Activated CD8-positive, alpha-beta T cell treated with anti-CD3 and anti-CD28 coated beads, Interleukin-2, amount 10 ng/mL, durations not matched to agents 7 days and 5 days (primary cell): ENCODE results near the gene TOMM22. TPM values are rescaled to one million over a fixed set of nuclear protein-coding genes. Genes with fewer than 3 reads are reported as not detected.

Source experiments
- ATAC-seq: fragments of 150-1000 bp; cut with Tn5 transposase; one replicate; pipeline ENCODE4 v1.10.0; 2021; ENCODE audit warnings: moderate library complexity
- CTCF ChIA-PET: fragments of 350-600 bp; sonication (Branson Sonifier 250); formaldehyde crosslinking; loops from one replicate; lab custom pipeline; 2021; ENCODE audit warnings: antibody characterized with exemption; lab: Charles Lee
- POLR2A ChIA-PET: fragments of 350-600 bp; sonication (Branson Sonifier 250); formaldehyde crosslinking; loops from one replicate; lab custom pipeline; 2021; ENCODE audit warnings: antibody characterized with exemption; lab: Charles Lee
- DNase-seq: peaks from one replicate; pipeline ENCODE4 v3.0.0-alpha.2; 2020
- H3K27ac Mint-ChIP-seq: one replicate; pipeline ENCODE4 v1.8.0; 2021; ENCODE audit warnings: mild to moderate bottlenecking, mixed read lengths
- H3K27me3 Mint-ChIP-seq: one replicate; pipeline ENCODE4 v1.8.0; 2021; ENCODE audit warnings: low read depth, mixed read lengths
- H3K36me3 Mint-ChIP-seq: one replicate; pipeline ENCODE4 v1.8.0; 2021; ENCODE audit warnings: low read depth, mixed read lengths
- H3K4me1 Mint-ChIP-seq: one replicate; pipeline ENCODE4 v1.8.0; 2021; ENCODE audit warnings: low read depth, mixed read lengths
- H3K4me3 Mint-ChIP-seq: one replicate; pipeline ENCODE4 v1.8.0; 2021; ENCODE audit warnings: mild to moderate bottlenecking, mixed read lengths
- H3K9me3 Mint-ChIP-seq: one replicate; pipeline ENCODE4 v1.8.0; 2022; ENCODE audit warnings: mixed read lengths; ENCODE audit not compliant: insufficient read depth
- total RNA-seq, 2 experiments: library from RNA; stranded (reverse); gene quantifications; one replicate each; pipeline ENCODE4 v1.2.3, GENCODE V29; 2021

The TOMM22 gene
- total RNA-seq, 2 experiments from 2014 or later: 91.3 to 98.7 TPM

- ChIA-PET CTCF (interaction anchor here (0.8 to 1.8 kb wide), 2 partner anchors 25 to 85 kb away, joined by 3 to 9 read pairs; partner anchors contain the start of gene TOMM22), POLR2A (interaction anchor here (0.6 to 2.5 kb wide), 5 partner anchors 25 to 454 kb away, joined by 3 to 21 read pairs (median 3); partner anchors contain the start of genes MAFF and TOMM22)
- ATAC-seq: peak; percentile 84
- Mint-ChIP-seq H3K9me3 (no peaks in the 10 kb centered on the region), H3K36me3 (no peaks in the 10 kb centered on the region), H3K4me1 (peaks cover 19% of the 10 kb centered on the region), H3K27ac (peak within 1 kb of the TSS; percentile 98), H3K4me3 (peak within 1 kb of the TSS; percentile 91), H3K27me3 (no peaks in the 10 kb centered on the region)
- peak; percentile 87 for DNase-seq
These were observed 25.3 kb upstream of the TOMM22 start, which contains the start of the genes CBY1 and FAM227A for GRCh38 chr22:38656256-38657044. CBY1 (plus strand) TSS chr22:38656638; CDS start chr22:38668055, 11,417 bp downstream. FAM227A (minus strand) TSS chr22:38656392; CDS start chr22:38650168, 6,224 bp downstream.

- H3K27ac Mint-ChIP-seq: peak overlapping the region; percentile 98
- peak; percentile 64 for DNase-seq
- H3K27me3 Mint-ChIP-seq: no peaks in the 10 kb centered on the region
- H3K4me3 Mint-ChIP-seq: peak overlapping the region; percentile 91
- CTCF ChIA-PET: interaction anchor here (0.8 to 1.8 kb wide), 3 partner anchors 13 to 85 kb away, joined by 3 to 9 read pairs (median 3); partner anchors contain the start of gene TOMM22
- peaks cover 19% of the 10 kb centered on the region for H3K4me1 Mint-ChIP-seq
- H3K36me3 Mint-ChIP-seq: peaks cover 2% of the 10 kb centered on the region
- POLR2A ChIA-PET: interaction anchor here (0.6 to 2.5 kb wide), 5 partner anchors 25 to 455 kb away, joined by 3 to 21 read pairs (median 3); partner anchors contain the start of genes MAFF and TOMM22
- H3K9me3 Mint-ChIP-seq: no peaks in the 10 kb centered on the region
- ATAC-seq: peak; percentile 37
These were observed 24.5 kb upstream of the TOMM22 start for GRCh38 chr22:38657045-38657909.

GRCh38 chr22:38674888-38675287, 6.9 kb upstream of the TOMM22 start:
- H3K4me3 Mint-ChIP-seq: no peak overlapping the region
- H3K9me3 Mint-ChIP-seq: no peaks in the 10 kb centered on the region
- POLR2A ChIA-PET: interaction anchor here (1.3 kb wide), 1 partner anchor 25 kb away, joined by 4 read pairs; no protein-coding TSS in a partner anchor

GRCh38 chr22:38675833-38676232, 5.9 kb upstream of the TOMM22 start:
- DNase-seq (no peak), ATAC-seq (no peak)
- Mint-ChIP-seq H3K4me3 (no peak overlapping the region), H3K27me3 (no peaks in the 10 kb centered on the region), H3K4me1 (no peaks in the 10 kb centered on the region), H3K36me3 (peaks cover 14% of the 10 kb centered on the region), H3K27ac (no peak overlapping the region), H3K9me3 (no peaks in the 10 kb centered on the region)
- POLR2A ChIA-PET: interaction anchor here (1.3 kb wide), 1 partner anchor 24 kb away, joined by 4 read pairs; no protein-coding TSS in a partner anchor
- CTCF ChIA-PET: no interaction called here

More at GRCh38 chr22:38674888-38675287, 6.9 kb upstream of the TOMM22 start:
- Mint-ChIP-seq H3K27me3 (no peaks in the 10 kb centered on the region), H3K36me3 (peaks cover 17% of the 10 kb centered on the region), H3K4me1 (no peaks in the 10 kb centered on the region), H3K27ac (no peak overlapping the region)
- no peak for ATAC-seq
- CTCF ChIA-PET: interaction anchor here (0.7 kb wide), 1 partner anchor 30 kb away, joined by 5 read pairs; the partner anchor contains the start of gene GTPBP1
- DNase-seq: no peak

- Mint-ChIP-seq H3K36me3 (peaks cover 55% of the 10 kb centered on the region), H3K9me3 (no peaks in the 10 kb centered on the region), H3K4me1 (peaks cover 23% of the 10 kb centered on the region), H3K27me3 (no peaks in the 10 kb centered on the region), H3K4me3 (no peak overlapping the region), H3K27ac (no peak overlapping the region)
- ATAC-seq: no peak
- CTCF ChIA-PET: no interaction called here
- DNase-seq: no peak
- POLR2A ChIA-PET: interaction anchor here (4.7 kb wide), 1 partner anchor 13 kb away, joined by 67 read pairs; the partner anchor contains the start of gene JOSD1
These were observed 3.1 kb downstream of the TOMM22 start for GRCh38 chr22:38684895-38685294.

GRCh38 chr22:38685761-38686160, 4.0 kb downstream of the TOMM22 start:
- H3K4me3 Mint-ChIP-seq: no peak overlapping the region
- CTCF ChIA-PET: no interaction called here
- H3K27ac Mint-ChIP-seq: no peak overlapping the region

GRCh38 chr22:38689651-38690050, 7.9 kb downstream of the TOMM22 start:
- ChIA-PET CTCF (interaction anchor here (1.4 kb wide), 1 partner anchor 8 kb away, joined by 3 read pairs; the partner anchor contains the start of gene TOMM22), POLR2A (interaction anchor here (0.6 kb wide), 1 partner anchor 584 kb away, joined by 4 read pairs; no protein-coding TSS in a partner anchor)
- Mint-ChIP-seq H3K9me3 (no peaks in the 10 kb centered on the region), H3K27ac (no peak overlapping the region), H3K4me3 (no peak overlapping the region), H3K27me3 (no peaks in the 10 kb centered on the region), H3K36me3 (peaks cover 58% of the 10 kb centered on the region), H3K4me1 (peaks cover 7% of the 10 kb centered on the region)
- ATAC-seq: no peak
- DNase-seq: no peak

More at GRCh38 chr22:38685761-38686160, 4.0 kb downstream of the TOMM22 start:
- Mint-ChIP-seq H3K36me3 (peaks cover 57% of the 10 kb centered on the region), H3K27me3 (no peaks in the 10 kb centered on the region), H3K9me3 (no peaks in the 10 kb centered on the region), H3K4me1 (peaks cover 23% of the 10 kb centered on the region)
- POLR2A ChIA-PET: interaction anchor here (1.0 kb wide), 1 partner anchor 13 kb away, joined by 3 read pairs; no protein-coding TSS in a partner anchor
- no peak for ATAC-seq
- no peak for DNase-seq

- no peak for ATAC-seq
- H3K36me3 Mint-ChIP-seq: peaks cover 57% of the 10 kb centered on the region
- no peak overlapping the region for H3K27ac Mint-ChIP-seq
- CTCF ChIA-PET: no interaction called here
- H3K9me3 Mint-ChIP-seq: no peaks in the 10 kb centered on the region
- DNase-seq: no peak
- no peak overlapping the region for H3K4me3 Mint-ChIP-seq
- POLR2A ChIA-PET: no interaction called here
- no peaks in the 10 kb centered on the region for H3K27me3 Mint-ChIP-seq
- peaks cover 39% of the 10 kb centered on the region for H3K4me1 Mint-ChIP-seq
These were observed 12.3 kb downstream of the TOMM22 start for GRCh38 chr22:38694049-38694448.

- Mint-ChIP-seq H3K4me3 (no peak overlapping the region), H3K27ac (no peak overlapping the region), H3K4me1 (peaks cover 48% of the 10 kb centered on the region), H3K27me3 (no peaks in the 10 kb centered on the region), H3K36me3 (peaks cover 58% of the 10 kb centered on the region), H3K9me3 (no peaks in the 10 kb centered on the region)
- DNase-seq: no peak
- POLR2A ChIA-PET: interaction anchor here (6.3 kb wide), 1 partner anchor 12 kb away, joined by 67 read pairs; the partner anchor contains the start of gene TOMM22
- CTCF ChIA-PET: interaction anchor here (2.4 to 6.3 kb wide), 2 partner anchors 11 to 13 kb away, joined by 7 to 36 read pairs; partner anchors contain the start of genes GTPBP1 and TOMM22
- ATAC-seq: no peak
These were observed 13.2 kb downstream of the TOMM22 start for GRCh38 chr22:38694940-38695339.

GRCh38 chr22:38696606-38697424, 15.1 kb downstream of the TOMM22 start:
- DNase-seq: peak; percentile 44
- ATAC-seq: no peak
- Mint-ChIP-seq H3K27me3 (no peaks in the 10 kb centered on the region), H3K4me1 (peaks cover 54% of the 10 kb centered on the region), H3K4me3 (peak overlapping the region; percentile 92), H3K9me3 (no peaks in the 10 kb centered on the region), H3K36me3 (peaks cover 54% of the 10 kb centered on the region), H3K27ac (peak overlapping the region; percentile 84)
- ChIA-PET POLR2A (interaction anchor here (1.5 to 6.3 kb wide), 3 partner anchors 10 to 55 kb away, joined by 3 to 67 read pairs (median 3); partner anchors contain the start of gene TOMM22), CTCF (interaction anchor here (0.9 to 6.3 kb wide), 5 partner anchors 9 to 69 kb away, joined by 3 to 36 read pairs (median 7); partner anchors contain the start of genes GTPBP1 and TOMM22)
